Lower leg skin (tissue), 4 donors: ENCODE measurements around the gene FAM47E. TPM values are rescaled to one million over a fixed set of nuclear protein-coding genes. Genes with fewer than 3 reads are reported as not detected.

Source experiments
- DNase-seq, 2 donors: peaks; one replicate each; pipeline ENCODE4 v3.0.0-alpha.2; 2019; ENCODE audit warnings: low spot score in 2 of 2
- H3K4me3 ChIP-seq: fragments of 200-600 bp; sonication (generic); 2 replicates; pipeline ENCODE4 v1.5.1; 2017; ENCODE audit warnings: mild to moderate bottlenecking, low read depth; ENCODE audit not compliant: poor library complexity, severe bottlenecking
- CTCF ChIP-seq, 3 donors: fragments of 450-650 bp; IDR thresholded peaks; one replicate each; pipeline ENCODE4 v1.5.1; 2016; ENCODE audit warnings: antibody characterized with exemption in 3 of 3, mild to moderate bottlenecking in 3 of 3, moderate library complexity in 2 of 3
- POLR2A ChIP-seq, 2 donors: fragments of 450-650 bp; IDR thresholded peaks; one replicate each; pipeline ENCODE4 v1.6.1; 2016 to 2017; ENCODE audit warnings: antibody characterized with exemption in 2 of 2, mild to moderate bottlenecking in 1 of 2, moderate library complexity in 1 of 2
- WGBS, 2 donors: methylation state at CpG; one replicate each; pipeline ENCODE4 v1.1.5; 2018; 5-methylcytosine and 5-hydroxymethylcytosine counted together
- intact Hi-C: fragments of 100-400 bp; cut with DNase I; formaldehyde crosslinking; loops from one replicate; pipeline ENCODE4 v1.15.0; 2023; ENCODE audit warnings: low total_unique reads
- total RNA-seq, 4 donors: library from RNA; depleted of rRNA; stranded (reverse); fragments of >200 nt; gene quantifications; one replicate each; pipeline ENCODE4 v1.1.0, GENCODE V29; 2016

Gene FAM47E
- total RNA-seq, 4 donors from 2014 or later = 0.62 to 4.7 (median 1.3) TPM; not detected in 1

- intact Hi-C loops = no loop called here
- WGBS, 2 donors = 74 to 79% methylated on average over 4 of the region's 4 CpGs
- no peak overlapping the region for H3K4me3 ChIP-seq
- DNase-seq = no peak
- TF ChIP-seq POLR2A (IDR thresholded peaks at IDR 0.05) = no peak
- no peak for TF ChIP-seq CTCF (IDR thresholded peaks at IDR 0.05)
Observed at GRCh38 chr4:76310683-76311082, 59.2 kb downstream of the FAM47E start.

- TF ChIP-seq POLR2A (IDR thresholded peaks at IDR 0.05) (no peak), CTCF (IDR thresholded peaks at IDR 0.05) (no peak)
- intact Hi-C loops = no loop called here
- WGBS, 2 donors = 38 to 39% methylated on average over 1 of the region's 1 CpG
- no peak overlapping the region for H3K4me3 ChIP-seq
- DNase-seq = no peak
Observed at GRCh38 chr4:76311896-76312331, 60.4 kb downstream of the FAM47E start.

GRCh38 chr4:76312457-76312856, 60.9 kb downstream of the FAM47E start:
- TF ChIP-seq CTCF (IDR thresholded peaks at IDR 0.05) (no peak), POLR2A (IDR thresholded peaks at IDR 0.05) (no peak)
- intact Hi-C loops = no loop called here
- H3K4me3 ChIP-seq = no peak overlapping the region
- no peak for DNase-seq
- WGBS, 2 donors = 54 to 73% methylated on average over 1 of the region's 1 CpG

- intact Hi-C loops = no loop called here
- TF ChIP-seq CTCF (IDR thresholded peaks at IDR 0.05) (no peak), POLR2A (IDR thresholded peaks at IDR 0.05) (no peak)
- no peak for DNase-seq
- no peak overlapping the region for H3K4me3 ChIP-seq
- 74 to 84% methylated on average over 2 of the region's 2 CpGs for WGBS, 2 donors
Observed at GRCh38 chr4:76313547-76313946, 62.0 kb downstream of the FAM47E start.

- TF ChIP-seq CTCF (IDR thresholded peaks at IDR 0.05) (no peak), POLR2A (IDR thresholded peaks at IDR 0.05) (no peak)
- DNase-seq = no peak
- 79 to 82% methylated on average over 7 of the region's 7 CpGs for WGBS, 2 donors
- intact Hi-C loops = no loop called here
- H3K4me3 ChIP-seq = no peak overlapping the region
Observed at GRCh38 chr4:76315267-76315918, 63.9 kb downstream of the FAM47E start.

GRCh38 chr4:76316131-76316530, 64.6 kb downstream of the FAM47E start:
- intact Hi-C loops = no loop called here
- 93 to 94% methylated on average over 1 of the region's 1 CpG for WGBS, 2 donors
- no peak overlapping the region for H3K4me3 ChIP-seq
- no peak for DNase-seq
- TF ChIP-seq POLR2A (IDR thresholded peaks at IDR 0.05) (no peak), CTCF (IDR thresholded peaks at IDR 0.05) (no peak)
